ENCODE measurements around the gene SLC36A3.
"Not testable (repeated sequence)": the region's sequence is repeated elsewhere in the genome, so short reads cannot be mapped to it uniquely, and the experiment has no call there.

The SLC36A3 gene

DNA sequence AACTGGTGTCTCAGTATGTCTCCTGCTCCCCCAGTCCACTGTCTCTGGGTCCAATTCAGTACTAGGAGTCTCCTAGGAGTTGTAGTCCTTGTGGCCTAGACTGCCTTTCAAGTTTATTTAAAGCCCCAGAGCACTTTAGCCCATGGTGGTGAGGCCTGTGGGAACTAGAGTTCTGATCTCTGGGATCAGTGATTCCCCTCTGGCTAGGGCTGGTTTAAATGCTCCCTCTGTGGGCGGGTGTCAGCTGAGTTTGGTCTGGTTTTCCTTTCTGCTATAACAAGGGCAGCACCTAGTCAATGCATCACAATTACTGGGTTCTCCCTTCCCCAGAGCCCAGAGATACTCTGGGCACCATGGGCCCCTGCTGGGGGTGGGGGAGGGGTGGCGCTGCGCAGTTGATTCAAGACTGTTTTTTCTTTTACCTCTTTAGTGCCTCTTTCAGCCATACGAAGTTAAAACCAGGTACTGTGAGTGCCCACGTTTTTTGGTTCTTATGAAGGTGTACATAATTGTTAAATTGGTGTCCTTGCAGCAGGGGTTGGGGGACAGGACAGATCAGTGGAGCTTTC lies 9.3 kb upstream of the SLC36A3 start:
- Histone ChIP-seq H3K4me1 (no peaks in the 10 kb centered on the region), H3K4me3 (no peak overlapping the region), H3K9ac (no peak overlapping the region), H3K36me3 (no peaks in the 10 kb centered on the region), H3K27ac (no peak overlapping the region), H3K27me3 (no peaks in the 10 kb centered on the region), H4K20me1 (no peaks in the 10 kb centered on the region), H3K4me2 (no peak overlapping the region), H3K9me3 (replicated peaks in 1 of 11) (peaks cover 22 to 40% (median 33%) of the 10 kb centered on the region in 11 experiments)
- no peak for TF ChIP-seq Cebpa-rat (IDR thresholded peaks at IDR 0.05)

DNA sequence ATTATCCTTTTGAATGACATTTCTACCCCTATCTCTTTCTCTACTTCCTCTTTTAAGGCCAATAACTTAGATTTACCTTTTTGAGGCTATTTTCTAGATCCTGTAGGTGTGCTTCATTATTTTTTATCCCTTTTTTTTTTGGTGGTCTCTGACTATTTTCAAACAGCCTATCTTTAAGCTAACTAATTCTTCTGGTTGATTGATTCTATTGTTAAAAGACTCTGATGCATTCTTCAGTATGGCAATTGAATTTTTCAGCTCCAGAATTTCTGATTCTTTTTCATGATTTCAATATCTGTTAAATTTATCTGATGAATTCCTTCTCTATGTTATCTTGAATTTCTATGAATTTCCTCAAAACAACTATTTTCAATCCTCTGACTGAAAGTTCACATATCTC lies 7.4 kb upstream of the SLC36A3 start:
- Histone ChIP-seq H3K4me2 (no peak overlapping the region), H3K9ac (no peak overlapping the region), H3K36me3 (no peaks in the 10 kb centered on the region), H3K4me3 (no peak overlapping the region), H4K20me1 (no peaks in the 10 kb centered on the region), H3K27ac (no peak overlapping the region), H3K27me3 (no peaks in the 10 kb centered on the region), H3K4me1 (no peaks in the 10 kb centered on the region), H3K9me3 (replicated peaks in 1 of 11) (peaks cover 22 to 40% (median 33%) of the 10 kb centered on the region in 11 experiments)
- no peak for TF ChIP-seq Cebpa-rat (IDR thresholded peaks at IDR 0.05)

DNA sequence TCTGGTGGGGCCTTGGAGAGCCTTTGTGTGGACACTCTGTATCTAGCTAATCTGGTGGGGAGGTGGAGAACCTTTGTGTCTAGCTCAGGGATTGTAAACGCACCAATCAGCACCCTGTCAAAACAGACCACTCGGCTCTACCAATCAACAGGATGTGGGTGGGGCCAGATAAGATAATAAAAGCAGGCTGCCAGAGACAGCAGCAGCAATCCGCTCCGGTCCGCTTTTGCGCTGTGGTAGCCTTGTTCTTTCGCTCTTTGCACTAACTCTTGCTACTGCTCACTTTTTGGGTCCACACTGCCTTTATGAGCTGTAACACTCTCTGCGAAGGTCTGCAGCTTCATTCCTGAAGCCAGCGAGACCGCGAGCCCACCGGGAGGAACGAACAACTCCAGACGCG lies 6.3 kb upstream of the SLC36A3 start:
- H3K4me1 ChIP-seq, H3K27ac ChIP-seq, H3K9ac ChIP-seq, H3K4me2 ChIP-seq, H3K27me3 ChIP-seq, H3K4me3 ChIP-seq, H3K36me3 ChIP-seq, H4K20me1 ChIP-seq: not testable (repeated sequence)
- peaks cover 22 to 40% (median 33%) of the 10 kb centered on the region in 11 experiments for H3K9me3 ChIP-seq (replicated peaks in 1 of 11)

DNA sequence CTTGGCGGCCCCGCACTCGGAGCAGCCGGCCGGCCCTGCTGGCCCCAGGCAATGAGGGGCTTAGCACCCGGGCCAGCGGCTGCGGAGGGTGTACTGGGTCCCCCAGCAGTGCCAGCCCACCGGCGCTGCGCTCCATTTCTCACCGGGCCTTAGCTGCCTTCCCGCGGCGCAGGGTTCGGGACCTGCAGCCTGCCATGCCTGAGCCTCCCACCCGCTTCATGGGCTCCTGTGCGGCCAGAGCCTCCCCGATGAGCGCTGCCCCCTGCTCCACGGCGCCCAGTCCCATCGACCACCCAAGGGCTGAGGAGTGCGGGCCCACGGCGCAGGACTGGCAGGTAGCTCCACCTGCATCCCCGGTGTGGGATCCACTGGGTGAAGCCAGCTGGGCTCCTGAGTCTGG lies 5.7 kb upstream of the SLC36A3 start:
- H3K27me3 ChIP-seq, H3K4me3 ChIP-seq, H3K4me2 ChIP-seq, H4K20me1 ChIP-seq, H3K36me3 ChIP-seq, H3K27ac ChIP-seq, H3K9ac ChIP-seq, H3K4me1 ChIP-seq: not testable (repeated sequence)
- H3K9me3 ChIP-seq (replicated peaks in 1 of 11): peaks cover 22 to 40% (median 33%) of the 10 kb centered on the region in 11 experiments

DNA sequence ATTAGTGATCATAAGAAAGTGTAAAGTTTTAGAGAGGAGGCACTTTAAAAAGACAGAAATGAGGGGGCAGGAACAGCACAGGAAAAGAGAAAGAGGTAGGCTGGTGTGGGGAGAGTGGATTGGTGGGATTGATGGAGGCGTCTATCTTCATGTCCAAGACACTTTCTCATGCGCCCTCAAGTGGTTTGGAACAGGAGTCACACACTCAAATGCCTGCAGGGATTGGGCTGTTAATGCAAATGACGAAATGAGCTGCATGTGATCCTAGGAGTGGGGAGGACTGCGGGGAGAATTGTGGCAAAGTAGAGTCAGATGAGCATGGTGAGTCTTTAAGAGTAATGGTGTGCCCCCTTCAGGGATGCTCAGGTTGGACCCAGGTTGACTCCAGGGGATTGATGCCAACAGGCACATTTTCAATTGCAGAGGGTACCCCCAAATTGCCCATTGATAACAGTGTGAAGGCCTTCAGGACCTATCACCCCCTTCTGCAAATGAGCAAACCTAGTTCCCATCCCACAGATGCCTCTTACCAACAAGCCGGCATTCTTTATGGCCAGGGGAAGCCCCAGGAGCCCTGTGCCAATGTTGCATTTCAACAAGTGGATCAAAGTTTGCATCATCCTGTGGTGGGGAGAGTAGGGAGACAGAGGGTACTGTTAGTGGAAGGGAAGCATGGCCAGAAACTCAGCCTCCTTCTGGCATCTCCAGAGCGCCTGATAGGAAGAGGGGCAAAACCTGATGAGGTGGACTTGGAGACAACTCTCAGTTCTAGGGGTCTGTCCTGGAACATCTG lies 5.3 kb downstream of the SLC36A3 start:
- Histone ChIP-seq H3K4me3 (no peak overlapping the region), H4K20me1 (no peaks in the 10 kb centered on the region), H3K4me2 (peak overlapping the region in 1 of 11 experiments; percentile 21; a peak in 1 of 22 replicates), H3K9me3 (replicated peaks in 1 of 11) (no peaks in the 10 kb centered on the region), H3K4me1 (peaks cover 0 to 5% (median 2%) of the 10 kb centered on the region in 10 experiments; a peak in 1 of 20 replicates), H3K9ac (no peak overlapping the region), H3K27me3 (no peaks in the 10 kb centered on the region), H3K36me3 (no peaks in the 10 kb centered on the region), H3K27ac (no peak overlapping the region)
- no peak for TF ChIP-seq Cebpa-rat (IDR thresholded peaks at IDR 0.05)

DNA sequence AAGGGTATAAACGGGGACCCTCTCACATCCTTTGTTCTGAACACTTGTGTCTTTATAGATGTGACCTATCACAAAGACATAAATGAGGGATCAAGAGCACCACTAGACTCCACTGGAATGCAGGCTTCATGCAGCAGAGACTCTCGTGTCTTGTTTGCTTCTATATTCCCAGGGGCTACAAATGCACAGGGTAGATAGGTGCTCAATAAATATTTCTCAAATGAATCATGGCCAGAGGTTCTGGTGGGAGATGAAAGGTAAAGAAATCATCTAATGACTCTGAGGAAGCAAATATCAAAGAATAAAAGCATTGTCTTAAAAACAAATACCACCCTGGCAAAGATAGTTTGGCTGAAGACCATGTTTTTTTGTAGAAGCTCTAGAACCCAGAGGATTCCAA lies 6.6 kb downstream of the SLC36A3 start:
- no peak overlapping the region for H3K27ac ChIP-seq
- H3K36me3 ChIP-seq: no peaks in the 10 kb centered on the region
- H3K4me3 ChIP-seq: no peak overlapping the region
- no peak overlapping the region for H3K4me2 ChIP-seq
- TF ChIP-seq Cebpa-rat (IDR thresholded peaks at IDR 0.05): no peak
- no peaks in the 10 kb centered on the region for H4K20me1 ChIP-seq
- peaks cover 0 to 5% (median 2%) of the 10 kb centered on the region in 10 experiments; a peak in 1 of 20 replicates for H3K4me1 ChIP-seq
- H3K9me3 ChIP-seq (replicated peaks in 1 of 11): 0 out of 22 replicates have a peak, but pooled peaks cover 0 to 4% (median 0%) of the 10 kb centered on the region in 11 experiments
- H3K27me3 ChIP-seq: no peaks in the 10 kb centered on the region
- no peak overlapping the region for H3K9ac ChIP-seq

DNA sequence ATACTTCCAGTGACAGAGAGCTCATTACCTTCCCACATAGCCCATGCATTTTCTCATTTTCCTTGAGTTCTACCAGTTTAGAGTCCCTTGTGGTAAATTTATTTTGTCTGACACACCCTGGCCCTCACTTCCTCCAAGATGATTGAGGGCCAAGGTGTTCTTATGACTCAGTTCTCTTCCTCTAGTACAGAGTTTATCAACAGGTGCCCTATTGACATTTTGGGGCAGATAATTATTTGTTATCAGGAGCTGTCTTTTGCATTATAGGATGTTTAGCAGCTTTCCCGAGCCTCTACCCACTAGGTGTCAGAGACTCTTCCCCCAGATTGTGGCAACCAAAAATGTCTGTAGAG lies 7.1 kb downstream of the SLC36A3 start:
- no peak for TF ChIP-seq Cebpa-rat (IDR thresholded peaks at IDR 0.05)

DNA sequence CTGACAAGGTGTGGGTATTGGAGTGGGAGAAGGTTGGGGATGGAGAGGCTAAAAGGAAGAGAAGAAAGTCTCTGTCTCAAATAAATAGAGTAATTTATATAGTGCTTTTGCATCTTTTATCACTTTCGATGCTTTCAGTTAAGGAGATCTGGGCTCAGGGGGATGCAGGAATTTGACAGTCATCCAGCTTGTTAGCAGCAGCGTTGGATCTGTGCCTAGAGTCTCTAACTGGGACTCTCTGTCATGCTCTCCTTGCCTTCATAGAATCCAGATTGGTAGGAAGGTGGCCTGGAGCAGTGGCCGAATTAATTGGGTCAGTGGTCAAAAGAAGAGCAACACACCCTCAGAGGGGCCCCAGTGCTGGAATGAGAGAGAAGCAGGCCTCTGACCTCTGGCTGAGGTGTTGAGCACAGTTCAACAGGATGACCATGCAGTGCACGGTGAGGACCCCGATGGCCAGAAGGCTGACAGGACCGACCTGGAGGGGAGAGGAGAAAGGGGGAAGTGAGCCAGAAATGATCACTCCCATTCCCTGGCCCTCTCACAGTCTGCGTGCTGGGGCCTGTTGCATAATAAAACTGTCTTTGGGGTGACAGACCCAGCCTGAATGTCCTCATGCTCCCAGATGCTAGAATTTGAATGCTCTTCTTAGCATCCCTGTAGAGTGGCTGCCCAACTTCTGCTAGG lies 7.6 kb downstream of the SLC36A3 start:
- H3K9ac ChIP-seq: no peak overlapping the region
- no peaks in the 10 kb centered on the region for H3K27me3 ChIP-seq
- H3K9me3 ChIP-seq (replicated peaks in 1 of 11): peaks cover 0 to 14% (median 3%) of the 10 kb centered on the region in 11 experiments; a peak in 10 of 22 replicates
- peaks cover 0 to 5% (median 2%) of the 10 kb centered on the region in 10 experiments; a peak in 1 of 20 replicates for H3K4me1 ChIP-seq
- no peak overlapping the region for H3K4me3 ChIP-seq
- H3K36me3 ChIP-seq: no peaks in the 10 kb centered on the region
- no peaks in the 10 kb centered on the region for H4K20me1 ChIP-seq
- TF ChIP-seq Cebpa-rat (IDR thresholded peaks at IDR 0.05): no peak
- no peak overlapping the region for H3K4me2 ChIP-seq
- no peak overlapping the region for H3K27ac ChIP-seq

More for the DNA sequence above, 7.1 kb downstream of the SLC36A3 start:
- Histone ChIP-seq H3K27me3 (no peaks in the 10 kb centered on the region), H3K9me3 (replicated peaks in 1 of 11) (peaks cover 0 to 9% (median 0%) of the 10 kb centered on the region in 11 experiments; a peak in 7 of 22 replicates), H3K4me2 (no peak overlapping the region), H4K20me1 (no peaks in the 10 kb centered on the region), H3K4me3 (no peak overlapping the region), H3K4me1 (peaks cover 0 to 5% (median 2%) of the 10 kb centered on the region in 10 experiments; a peak in 1 of 20 replicates), H3K27ac (no peak overlapping the region), H3K9ac (no peak overlapping the region), H3K36me3 (no peaks in the 10 kb centered on the region)

DNA sequence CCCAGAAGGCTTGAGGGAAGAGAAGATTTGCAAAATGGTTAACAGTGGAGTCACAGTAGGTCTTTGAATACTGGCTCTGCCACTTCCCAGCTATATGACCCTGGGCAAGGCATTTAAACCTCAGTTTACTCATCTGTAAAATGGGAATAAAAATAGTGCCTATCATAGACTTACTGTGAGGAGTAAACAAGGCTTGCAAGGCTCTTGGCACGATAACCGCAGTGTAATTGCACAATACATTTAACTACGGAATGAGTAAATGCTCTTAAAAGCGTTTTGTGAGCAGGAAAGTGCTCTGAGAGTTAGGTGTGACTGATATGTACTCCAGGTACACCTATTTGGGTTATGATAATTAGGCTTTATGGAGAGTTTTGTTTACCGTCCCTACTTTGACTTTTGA lies 8.4 kb downstream of the SLC36A3 start:
- Histone ChIP-seq H3K4me1 (peaks cover 0 to 5% (median 2%) of the 10 kb centered on the region in 10 experiments; a peak in 1 of 20 replicates), H3K4me2 (no peak overlapping the region), H3K9me3 (replicated peaks in 1 of 11) (peaks cover 0 to 19% (median 5%) of the 10 kb centered on the region in 11 experiments; a peak in 10 of 22 replicates), H4K20me1 (no peaks in the 10 kb centered on the region), H3K36me3 (no peaks in the 10 kb centered on the region), H3K27ac (no peak overlapping the region), H3K4me3 (no peak overlapping the region), H3K9ac (no peak overlapping the region), H3K27me3 (no peaks in the 10 kb centered on the region)
- TF ChIP-seq Cebpa-rat (IDR thresholded peaks at IDR 0.05): 0 out of 22 replicates have a peak, but pooled peaks of 2 of the 11 experiments have one; percentile 20 to 22

Measured in BLaER1 treated with 17β-estradiol and CSF1 and Interleukin-3, amounts not matched to agents 10 nM and 100 nM (cell line).